ENCODE data around the gene PIGZ.
"Not testable (repeated sequence)": the region's sequence is repeated elsewhere in the genome, so short reads cannot be mapped to it uniquely, and the experiment has no call there.

The PIGZ gene

DNA sequence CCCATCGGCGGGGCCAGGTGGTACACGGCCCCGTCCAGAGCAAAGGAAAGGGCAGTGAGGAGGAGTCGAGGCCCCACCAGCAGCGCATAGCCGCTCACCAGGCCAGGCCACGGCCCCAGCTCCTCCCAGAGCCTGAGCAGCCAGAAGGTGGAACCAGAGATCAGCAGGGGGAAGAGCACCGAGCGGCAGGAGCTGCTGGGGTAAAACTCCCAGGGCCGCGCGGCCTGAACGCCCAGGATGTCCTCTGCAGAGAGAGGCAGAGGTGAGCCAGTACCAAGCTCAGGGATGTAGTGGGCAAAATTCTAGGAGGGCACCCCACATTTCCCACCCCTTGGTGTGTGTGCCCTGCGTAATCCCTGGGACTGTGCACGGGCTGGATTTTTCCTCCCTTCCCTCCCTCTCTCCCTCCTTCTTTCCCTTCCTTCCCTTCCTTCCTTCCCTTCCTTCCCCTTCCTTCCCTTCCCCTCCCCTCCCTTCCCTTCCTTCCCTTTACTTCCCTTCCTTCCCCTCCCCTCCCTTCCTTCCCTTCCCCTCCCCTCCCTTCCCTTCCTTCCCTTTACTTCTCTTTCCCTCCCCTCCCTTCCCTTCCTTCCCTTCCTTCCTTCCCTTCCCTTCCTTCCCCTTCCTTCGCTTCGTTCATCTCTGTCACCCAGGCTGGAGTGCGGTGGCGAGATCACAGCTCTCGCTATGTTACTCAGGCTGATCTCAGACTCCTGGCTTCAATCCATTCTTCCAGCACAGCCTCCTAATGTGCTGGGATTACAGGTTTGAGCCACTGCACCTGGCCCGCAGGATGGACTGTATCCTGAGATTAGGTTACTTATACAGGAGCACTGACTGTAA lies 20.0 kb downstream of the PIGZ start:
- no peak for DNase-seq

DNA sequence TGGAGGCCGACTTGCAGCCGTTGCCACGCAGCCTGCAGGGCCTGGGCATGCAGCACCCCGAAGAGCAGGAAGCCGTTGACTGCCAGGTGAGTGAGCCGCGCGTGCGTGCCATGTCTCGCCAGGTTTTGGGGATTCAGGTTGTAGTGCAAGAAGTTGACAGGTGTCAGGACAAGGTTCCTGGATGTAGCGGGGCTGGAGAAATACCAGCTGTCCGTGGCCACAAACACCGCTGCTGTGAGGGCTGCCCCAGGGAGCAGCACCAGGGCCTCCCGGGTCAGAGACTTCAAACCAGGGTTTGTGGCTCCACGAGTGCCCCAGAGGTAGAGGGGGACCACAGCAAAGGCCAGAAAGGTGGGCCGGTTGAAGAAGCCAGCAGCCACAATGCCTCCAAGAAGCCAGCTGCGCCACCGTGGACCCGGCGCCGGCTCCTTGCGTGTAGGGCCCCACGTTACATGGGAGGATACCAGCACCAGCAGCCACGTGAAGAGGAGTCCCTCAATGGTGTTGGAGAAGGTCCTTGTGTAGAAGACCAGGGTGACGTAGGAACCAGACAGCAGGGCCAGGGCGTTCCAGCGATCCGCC lies 20.7 kb downstream of the PIGZ start:
- no peak for DNase-seq

DNA sequence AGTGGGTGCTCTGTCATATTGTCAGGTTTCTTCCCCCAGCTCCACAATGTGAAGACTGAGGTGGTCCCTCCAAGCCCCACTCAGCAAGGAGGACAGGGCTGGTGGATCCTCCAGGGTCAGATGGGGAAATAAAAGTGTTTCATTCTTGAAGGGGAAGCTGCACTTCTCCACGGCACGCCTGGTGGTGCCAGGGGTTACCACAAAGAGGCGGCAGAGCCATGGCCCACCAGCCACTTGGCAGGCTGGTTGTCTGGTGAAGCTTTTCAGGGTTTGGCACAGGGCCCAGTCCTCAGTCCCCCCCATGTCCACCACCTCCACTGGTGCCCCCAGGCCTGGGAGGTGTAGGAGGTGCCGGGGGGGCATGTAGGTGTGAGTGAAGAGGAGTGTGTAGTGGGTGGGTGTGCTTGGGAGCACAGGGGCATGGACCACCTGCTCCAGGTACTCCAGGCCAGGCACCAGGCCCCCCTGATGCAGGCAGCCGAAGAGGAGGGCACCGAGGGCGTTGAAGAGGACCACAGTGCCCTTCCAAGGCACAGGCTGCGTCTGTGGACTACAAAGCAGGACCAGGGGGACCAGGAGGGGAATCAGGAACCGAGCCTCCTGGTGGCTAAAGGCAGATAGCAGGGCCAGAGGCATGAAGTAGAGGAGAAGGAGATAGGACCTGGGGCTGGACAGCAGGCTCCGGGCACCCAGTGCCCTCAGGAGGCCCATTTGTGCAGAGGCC lies 21.3 kb downstream of the PIGZ start:
- DNase-seq = no peak

DNA sequence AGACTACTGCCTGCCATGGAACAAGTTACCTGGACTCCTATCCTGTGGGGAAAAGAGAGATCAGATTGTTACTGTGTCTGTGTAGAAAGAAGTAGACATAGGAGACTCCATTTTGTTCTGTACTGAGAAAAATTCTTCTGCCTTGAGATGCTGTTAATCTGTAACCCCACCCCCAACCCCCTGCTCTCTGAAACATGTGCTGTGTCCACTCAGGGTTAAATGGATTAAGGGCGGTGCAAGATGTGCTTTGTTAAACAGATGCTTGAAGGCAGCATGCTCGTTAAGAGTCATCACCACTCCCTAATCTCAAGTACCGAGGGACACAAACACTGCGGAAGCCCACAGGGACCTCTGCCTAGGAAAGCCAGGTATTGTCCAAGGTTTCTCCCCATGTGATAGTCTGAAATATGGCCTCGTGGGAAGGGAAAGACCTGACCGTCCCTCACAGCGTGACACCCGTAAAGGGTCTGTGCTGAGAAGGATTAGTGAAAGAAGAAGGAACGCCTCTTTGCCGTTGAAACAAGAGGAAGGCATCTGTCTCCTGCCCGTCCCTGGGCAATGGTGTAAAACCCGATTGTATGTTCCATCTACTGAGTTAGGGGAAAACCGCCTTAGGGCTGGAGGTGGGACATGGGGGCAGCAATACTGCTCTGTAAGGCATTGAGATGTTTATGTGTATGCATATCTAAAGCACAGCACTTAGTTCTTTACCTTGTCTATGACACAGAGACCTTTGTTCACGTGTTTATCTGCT lies 24.4 kb downstream of the PIGZ start:
- DNase-seq = not testable (repeated sequence)

DNA sequence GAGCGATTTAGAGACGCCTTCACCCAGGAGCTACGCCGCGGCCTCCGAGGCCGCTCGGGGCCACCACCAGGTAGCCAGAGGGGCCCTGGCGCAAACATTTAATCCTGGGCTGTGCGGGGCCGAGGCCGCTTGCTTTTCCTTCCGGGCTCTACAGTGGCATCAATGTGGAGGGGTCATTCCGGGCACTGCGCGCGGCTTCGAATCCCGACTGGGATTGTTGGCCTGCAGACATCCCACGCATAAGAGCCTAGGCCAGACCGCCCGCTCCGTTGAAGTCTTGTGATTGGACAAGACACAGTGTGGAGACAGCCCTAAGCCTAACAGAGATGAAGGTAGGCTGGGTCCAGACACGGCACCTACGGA lies 25.7 kb downstream of the PIGZ start:
- no peak for DNase-seq

DNA sequence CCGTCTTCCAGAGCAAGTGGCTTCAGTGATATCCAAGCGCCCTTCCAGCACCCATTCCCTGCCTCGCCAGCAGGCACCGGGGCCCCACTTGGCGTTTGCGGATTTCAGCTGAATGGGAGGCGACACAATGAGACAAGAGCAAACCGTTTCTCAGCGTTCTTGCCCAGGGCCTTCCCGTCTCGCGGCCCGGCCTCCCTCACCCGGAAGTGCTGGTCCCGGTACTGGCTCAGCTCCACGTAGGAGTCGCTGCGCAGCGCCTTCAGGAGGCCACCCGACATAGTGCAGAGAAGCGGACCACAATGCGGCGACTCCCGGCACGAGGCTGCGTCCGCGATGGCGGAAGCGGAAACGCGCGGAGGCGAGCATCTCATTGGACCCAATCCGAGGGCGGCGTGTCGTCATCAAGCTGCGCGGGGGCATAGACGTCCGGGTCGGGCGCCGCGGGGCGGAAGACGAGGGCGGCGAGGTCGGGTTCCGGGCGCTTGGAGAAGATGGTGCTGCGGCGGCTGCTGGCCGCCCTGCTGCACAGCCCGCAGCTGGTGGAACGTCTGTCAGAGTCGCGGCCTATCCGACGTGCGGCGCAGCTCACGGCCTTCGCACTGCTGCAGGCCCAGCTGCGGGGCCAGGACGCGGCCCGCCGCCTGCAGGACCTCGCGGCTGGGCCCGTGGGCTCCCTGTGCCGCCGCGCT lies 26.3 kb downstream of the PIGZ start, which contains the start of gene NCBP2:
TSS of gene NCBP2 (minus strand) at position 303 of the 689 bp plus-strand sequence. CDS start at position 278, 25 bp downstream.
- DNase-seq = peak; percentile 98

DNA sequence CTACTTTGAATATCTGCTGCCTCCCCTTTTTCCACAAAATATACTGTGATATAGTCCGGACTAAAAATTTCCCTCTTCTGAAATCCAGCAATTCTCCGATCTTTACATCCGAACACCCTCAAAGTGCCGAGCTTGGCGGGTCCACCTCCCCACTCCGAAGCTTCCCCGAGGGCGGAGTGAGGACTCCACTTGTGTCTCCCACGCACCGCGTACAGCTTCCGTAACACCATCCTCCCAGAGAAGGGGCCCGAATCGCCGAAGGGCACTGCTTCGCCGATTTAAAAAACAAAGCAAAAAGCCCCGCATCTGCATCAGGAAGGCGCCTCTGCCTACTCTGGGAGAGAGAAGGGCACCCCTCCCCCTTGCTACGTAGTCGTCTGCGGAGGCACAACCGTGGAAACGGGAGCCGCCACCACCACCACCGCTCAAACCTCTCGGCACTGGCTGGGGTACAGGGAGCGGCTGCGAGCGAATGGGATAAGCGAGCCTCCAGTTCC lies 26.9 kb downstream of the PIGZ start:
- DNase-seq = peak; percentile 37

DNA sequence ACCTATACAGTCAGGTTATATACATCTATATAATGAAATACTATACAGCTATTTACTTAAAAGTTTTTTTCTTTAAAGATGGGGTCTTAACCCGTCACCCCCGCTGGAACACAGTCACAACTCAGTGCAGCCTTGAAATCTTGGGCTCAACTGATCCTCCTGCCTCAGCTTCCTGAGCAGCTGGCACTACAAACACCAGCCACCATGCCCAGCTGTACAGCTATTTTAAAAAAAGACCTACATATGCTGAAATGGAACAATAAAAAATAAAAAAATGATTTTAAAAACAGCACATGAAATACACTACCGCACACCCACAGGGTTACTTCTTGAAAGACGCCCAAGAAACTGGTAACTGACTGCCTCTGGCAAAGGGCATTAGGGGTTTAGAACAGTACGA lies 30.1 kb downstream of the PIGZ start:
- no peak for DNase-seq

DNA sequence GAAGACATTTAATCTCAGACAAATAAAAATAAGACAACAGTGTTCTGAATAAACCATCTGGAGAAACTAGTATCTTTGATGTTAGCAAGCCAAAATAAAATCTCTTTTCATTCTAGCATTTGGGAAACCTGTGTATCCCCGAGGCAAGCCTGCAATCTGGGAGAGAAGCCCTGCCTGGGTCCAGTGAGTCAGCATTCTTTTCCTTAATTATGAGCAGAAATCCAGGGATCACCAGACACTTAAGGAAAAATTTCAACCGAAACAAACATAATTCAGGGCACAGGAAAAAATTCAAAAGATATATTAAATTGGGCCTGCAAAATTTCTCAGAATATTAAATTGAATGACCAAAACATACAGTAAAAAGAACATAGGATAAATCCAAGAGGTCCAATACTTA lies 30.5 kb downstream of the PIGZ start:
- no peak for DNase-seq

DNA sequence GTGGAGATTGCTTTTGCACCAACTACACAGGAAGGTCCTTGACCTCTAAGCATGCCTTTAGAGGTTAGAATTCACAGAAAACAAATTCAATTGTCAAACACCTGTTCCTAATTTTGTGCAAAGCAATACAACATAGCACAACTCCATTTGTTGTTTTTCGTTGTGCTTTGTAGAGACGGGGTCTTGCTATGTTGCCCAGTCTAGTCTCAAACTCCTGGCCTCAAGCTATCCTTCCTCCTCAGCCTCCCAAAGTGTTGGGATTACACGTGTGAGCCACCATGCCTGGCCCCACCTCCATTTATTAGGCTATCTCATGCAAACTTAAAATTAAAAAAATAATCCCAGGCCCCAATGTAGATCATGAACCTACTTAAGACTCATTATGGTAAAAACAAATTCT lies 32.3 kb downstream of the PIGZ start:
- no peak for DNase-seq

DNA sequence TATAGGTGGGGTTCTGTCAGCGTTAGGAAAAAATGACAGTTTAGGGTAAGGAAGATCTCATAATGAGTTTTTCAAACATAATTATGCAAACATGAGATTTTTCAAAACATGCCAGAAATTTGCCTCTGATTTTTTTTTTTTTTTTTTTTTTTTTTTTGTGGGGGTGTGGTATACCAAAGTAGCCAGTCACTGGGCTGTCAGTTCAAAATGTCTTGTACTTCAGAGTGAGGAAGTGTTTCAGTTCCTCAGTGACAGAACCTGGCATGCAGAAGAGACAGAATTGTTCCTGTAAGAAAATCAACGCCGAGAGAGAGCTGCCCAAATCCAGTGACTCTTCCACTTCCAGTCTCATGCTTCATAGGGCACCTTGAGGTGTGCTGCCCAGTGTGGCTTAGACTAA lies 36.0 kb downstream of the PIGZ start:
- DNase-seq = no peak

DNA sequence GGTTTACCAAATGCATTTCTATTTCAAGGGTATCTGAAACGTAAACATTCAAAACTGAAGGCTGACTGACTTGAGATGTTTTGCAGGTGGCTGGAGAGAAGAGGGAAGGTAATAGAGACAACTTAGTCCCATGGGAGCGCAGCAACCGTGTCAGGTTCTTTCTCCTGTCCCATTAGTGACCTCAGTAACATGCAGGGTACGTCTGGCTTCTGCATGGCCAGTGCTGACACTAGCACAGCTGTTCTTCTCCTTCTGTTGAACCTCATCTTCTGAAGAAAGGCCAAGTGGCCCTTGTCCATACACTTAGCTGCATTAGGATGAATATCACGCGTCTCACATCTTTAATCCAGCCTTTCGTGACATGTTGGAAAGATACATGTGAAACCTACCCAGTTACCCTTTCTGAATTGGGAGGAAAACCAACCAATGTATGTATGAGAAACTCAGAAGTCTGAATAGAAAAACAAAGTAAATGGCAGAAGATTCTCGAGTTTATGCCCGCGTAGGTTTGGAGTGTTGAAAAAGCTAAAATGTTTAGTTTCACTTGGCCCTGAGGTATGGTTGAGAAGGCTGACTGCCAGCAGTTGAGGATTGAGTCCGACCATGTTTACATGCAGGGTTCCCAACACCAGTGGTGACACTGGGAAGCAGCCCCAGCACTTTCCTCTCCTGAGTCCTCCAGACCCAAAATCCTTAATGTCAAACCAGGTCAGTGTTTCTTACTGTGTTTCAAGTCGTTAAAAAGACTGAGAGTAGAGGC lies 36.6 kb downstream of the PIGZ start:
- DNase-seq = no peak

DNA sequence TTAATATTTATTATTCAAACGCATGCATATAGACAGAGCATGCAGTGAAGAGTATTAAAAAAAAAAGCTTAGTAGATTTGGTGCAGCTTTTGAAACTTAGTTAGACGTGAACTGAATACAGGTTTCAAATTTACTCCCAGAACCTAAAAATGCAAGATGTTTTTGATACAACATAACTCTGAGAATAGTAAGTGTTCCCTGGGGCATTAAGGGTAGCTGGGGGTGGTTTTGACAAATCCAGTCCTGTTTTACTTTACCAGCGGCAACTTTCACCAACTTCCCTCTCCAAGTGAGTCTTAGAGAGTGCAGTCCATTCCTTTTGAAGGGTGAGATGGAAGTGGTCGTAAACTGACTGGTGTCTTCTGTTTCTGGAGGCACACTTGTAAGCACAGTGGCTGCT lies 37.5 kb downstream of the PIGZ start:
- DNase-seq = no peak

DNA sequence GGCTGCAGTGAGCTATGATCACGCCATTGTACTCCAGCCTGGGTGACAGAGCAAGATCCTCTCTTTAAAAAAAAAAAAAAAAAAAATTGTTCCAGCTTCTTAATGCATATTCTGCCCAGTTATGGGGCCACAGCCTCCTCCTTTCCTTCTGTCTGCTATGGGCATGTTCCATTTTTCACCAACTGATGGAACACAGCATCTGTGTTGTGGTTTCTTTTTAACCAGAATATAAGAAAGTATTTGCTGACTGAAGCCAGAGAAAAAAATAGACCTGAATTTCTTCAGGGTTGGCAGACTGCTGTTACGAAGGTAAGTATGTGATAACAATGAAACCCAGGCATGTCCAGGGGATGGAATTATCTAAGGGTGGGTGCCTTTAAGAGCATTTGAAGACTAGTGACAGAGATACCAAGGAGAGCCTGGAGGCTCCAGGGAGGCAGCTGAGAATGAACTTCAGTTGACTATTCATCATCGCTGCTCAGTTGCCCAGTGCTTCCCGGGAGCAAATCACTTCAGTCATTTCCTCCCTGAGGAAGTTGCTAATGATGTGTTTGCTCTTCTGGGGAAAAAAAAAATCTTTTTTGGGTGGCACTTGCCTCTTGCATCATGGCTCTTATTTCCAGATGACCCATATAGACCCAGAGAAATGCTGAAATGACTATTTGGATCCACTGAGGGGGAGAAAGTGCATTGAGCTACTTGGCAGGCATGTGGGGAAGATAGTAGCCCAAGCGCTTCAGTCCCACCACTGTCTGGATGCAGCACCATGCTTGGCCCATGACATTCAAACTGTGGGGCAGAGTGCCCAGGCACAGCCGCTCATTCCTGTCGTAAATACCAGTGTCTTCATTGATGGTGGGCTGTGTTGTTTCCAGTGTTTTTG lies 40.8 kb downstream of the PIGZ start:
- DNase-seq = no peak

DNA sequence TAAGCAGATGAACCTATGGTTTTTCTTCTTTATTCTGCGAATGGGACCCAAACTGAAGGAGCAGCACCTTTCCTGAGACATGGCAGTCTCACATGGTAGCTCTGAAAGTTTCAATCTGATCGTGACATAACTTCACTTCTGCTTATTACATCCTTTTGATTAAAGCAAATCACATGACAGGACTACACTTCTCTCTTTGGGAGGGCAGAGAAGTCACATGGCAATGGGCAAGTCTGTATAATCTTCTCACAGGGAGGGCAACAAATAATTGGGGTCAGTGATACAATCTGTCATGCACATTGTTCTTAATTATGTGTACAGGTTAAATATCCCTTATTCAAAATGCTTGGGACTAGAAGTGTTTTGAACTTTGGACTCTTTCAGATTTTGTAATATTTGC lies 47.9 kb downstream of the PIGZ start:
- no peak for DNase-seq

DNA sequence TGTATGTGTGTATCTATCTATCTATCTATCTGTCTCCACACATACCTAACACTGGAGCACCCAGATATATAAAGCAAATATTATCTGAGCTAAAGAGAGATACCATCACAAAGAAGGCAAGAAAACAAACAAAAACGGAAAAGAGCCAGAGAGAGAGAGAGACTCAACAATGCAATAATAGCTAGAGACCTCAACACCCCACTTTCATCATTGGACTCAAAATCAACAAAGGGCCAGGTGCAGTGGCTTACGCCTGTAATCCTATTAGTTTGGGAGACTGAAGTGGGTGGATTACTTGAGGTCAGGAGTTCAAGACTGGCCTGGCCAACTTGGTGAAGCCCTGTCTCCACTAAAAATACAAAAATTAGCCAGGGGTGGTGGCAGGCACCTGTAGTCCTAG lies 49.7 kb downstream of the PIGZ start:
- no peak for DNase-seq

DNA sequence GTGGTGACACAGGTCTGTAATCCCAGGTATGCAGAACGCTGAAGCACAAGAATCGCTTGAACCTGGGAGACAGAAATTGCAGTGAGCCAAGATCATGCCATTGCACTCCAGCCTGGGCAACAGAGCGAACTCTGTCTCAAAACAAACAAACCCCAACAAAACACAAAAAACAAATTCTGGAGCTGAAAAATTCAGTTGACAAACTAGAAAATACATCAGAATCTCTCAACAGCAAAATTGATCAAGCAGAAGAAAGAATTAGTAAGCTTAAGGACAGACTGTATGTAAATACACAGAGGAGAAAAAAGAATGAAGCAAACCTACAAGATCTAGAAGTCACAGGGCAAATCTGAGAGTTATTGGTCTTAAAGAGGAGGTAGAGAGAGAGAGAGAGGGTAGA lies 51.6 kb downstream of the PIGZ start:
- DNase-seq = no peak

DNA sequence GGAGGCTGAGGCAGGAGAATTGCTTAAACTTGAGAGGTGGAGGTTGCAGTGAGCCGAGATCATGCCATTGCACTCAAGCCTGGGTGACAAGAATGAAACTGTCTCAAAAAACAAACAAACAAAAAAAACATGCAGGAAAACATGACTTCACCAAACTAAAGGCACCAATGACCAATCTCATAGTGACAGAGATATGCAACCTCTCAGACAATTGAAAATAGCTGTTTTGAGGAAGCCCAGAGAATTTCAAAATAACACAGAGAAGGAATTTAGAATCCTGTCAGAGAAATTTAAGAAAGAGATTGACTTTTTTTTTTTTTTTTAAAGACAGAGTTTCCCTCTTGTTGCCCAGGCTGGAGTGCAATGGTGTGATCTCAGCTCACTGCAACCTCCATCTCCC lies 52.4 kb downstream of the PIGZ start:
- DNase-seq = no peak

DNA sequence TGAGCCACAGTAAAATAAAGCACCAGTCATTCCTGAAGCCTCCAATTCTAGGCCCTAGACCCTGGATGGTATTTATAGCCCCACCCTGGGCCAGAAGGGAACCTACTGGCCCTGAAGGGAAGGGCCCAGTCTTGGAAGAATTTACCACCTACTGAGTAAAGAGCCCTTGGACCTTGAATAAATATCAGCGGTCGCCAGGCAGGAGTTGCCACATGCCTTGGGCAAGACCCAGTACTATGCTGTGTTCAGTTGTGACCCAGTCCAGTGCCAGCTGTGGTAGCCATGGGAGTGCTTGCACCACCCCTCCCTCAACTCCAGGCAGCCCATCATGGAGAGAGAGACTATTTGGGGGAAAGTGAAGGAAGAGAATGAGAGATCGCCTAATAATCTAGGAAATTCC lies 53.3 kb downstream of the PIGZ start:
- no peak for DNase-seq

DNA sequence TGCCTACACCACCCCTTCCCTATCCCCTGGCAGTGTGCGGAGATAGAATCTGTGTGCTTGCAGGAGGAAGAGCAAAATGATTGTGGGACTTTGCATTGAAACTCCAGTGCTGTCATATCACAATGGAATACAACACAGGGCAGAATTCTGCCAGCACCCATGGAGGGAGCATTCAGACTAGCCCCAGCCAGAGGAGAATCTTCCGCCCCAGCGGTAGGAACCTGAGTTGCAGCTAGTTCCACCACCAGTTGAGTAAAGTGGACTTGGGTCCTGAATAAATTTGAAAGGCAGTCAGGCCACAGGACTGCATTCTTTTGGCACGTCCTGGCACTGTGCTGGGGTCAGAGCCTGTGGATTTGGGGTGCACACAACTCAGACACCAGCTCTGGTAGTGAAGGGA lies 53.8 kb downstream of the PIGZ start:
- DNase-seq = no peak

DNA sequence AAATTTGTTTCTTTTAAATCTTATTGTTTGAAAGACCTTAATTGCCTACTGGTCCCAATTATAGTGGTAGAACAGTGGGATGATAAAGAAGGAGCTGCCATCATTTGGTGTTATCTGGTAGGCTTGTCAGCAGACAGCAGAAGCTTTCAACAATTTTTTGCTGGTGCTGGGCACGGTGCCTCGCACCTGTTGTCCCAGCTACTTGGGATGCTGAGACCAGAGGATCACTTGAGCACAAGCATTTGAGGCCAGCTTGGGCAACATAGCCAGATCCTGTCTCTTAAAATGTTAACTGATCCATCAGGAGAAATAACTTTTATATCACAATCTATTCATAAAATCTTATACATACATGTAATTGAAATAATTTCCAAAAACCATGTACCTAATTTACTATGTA lies 64.9 kb downstream of the PIGZ start:
- DNase-seq = no peak
